PC-3 (cell line): ENCODE measurements around the gene STK25. TPM values are rescaled to one million over a fixed set of nuclear protein-coding genes. Genes with fewer than 3 reads are reported as not detected.

Experiments used
- ATAC-seq: fragments of 200-7000 bp; cut with Tn5 transposase; 2 replicates; pipeline ENCODE4 v1.9.1; 2020; ENCODE audit warnings: mild to moderate bottlenecking, moderate library complexity
- BruUV-seq: library from RNA; stranded (reverse); fragments of 400-500 nt; replicated peaks from 2 replicates; lab custom pipeline; 2021; lab: Mats Ljungman, UMichigan
- CTCF ChIA-PET: fragments of 300-600 bp; sonication (Branson Sonifier 250); formaldehyde crosslinking; loops from one replicate; lab custom pipeline; 2022; ENCODE audit warnings: antibody characterized with exemption; lab: Charles Lee
- POLR2A ChIA-PET: fragments of 300-600 bp; sonication (Branson Sonifier 250); formaldehyde crosslinking; loops from one replicate; lab custom pipeline; 2022; ENCODE audit warnings: antibody characterized with exemption; ENCODE audit not compliant: unreplicated experiment; lab: Charles Lee
- DNase-seq: peaks from one replicate; pipeline ENCODE4 v3.0.0-alpha.2; 2015
- H2AFZ ChIP-seq: fragments of 300-600 bp; sonication (generic); 2 replicates; pipeline ENCODE4 v1.6.0; 2016; ENCODE audit warnings: antibody characterized with exemption, low read length
- H3F3A ChIP-seq: fragments of 300-600 bp; sonication (generic); one replicate; pipeline ENCODE4 v1.6.0; 2017; ENCODE audit warnings: antibody characterized with exemption, low read length, control low read depth, mild to moderate bottlenecking; ENCODE audit not compliant: unreplicated experiment
- H3K27ac ChIP-seq: fragments of 300-600 bp; sonication (generic); 2 replicates; pipeline ENCODE4 v1.5.1; 2016; ENCODE audit warnings: mild to moderate bottlenecking, low read length
- H3K27me3 ChIP-seq: fragments of 300-600 bp; sonication (generic); 2 replicates; pipeline ENCODE4 v1.6.1; 2016; ENCODE audit warnings: low read length, mixed read lengths
- H3K36me3 ChIP-seq: fragments of 300-600 bp; sonication (generic); 2 replicates; pipeline ENCODE4 v1.6.1; 2016; ENCODE audit warnings: low read depth, mixed run types, low read length, mixed read lengths
- H3K4me1 ChIP-seq: fragments of 300-600 bp; sonication (generic); 2 replicates; pipeline ENCODE4 v1.5.1; 2016; ENCODE audit warnings: low read length; ENCODE audit not compliant: insufficient read depth
- H3K4me2 ChIP-seq: fragments of 300-600 bp; sonication (generic); 2 replicates; pipeline ENCODE4 v1.6.0; 2016; ENCODE audit warnings: low read length
- H3K4me3 ChIP-seq: fragments of 300-600 bp; sonication (generic); 2 replicates; pipeline ENCODE4 v1.5.1; 2016; ENCODE audit warnings: mild to moderate bottlenecking, low read length, mixed read lengths
- H3K79me2 ChIP-seq: fragments of 300-600 bp; sonication (generic); 2 replicates; pipeline ENCODE4 v1.6.1; 2017; ENCODE audit warnings: low read length, mixed read lengths
- H3K9ac ChIP-seq: fragments of 300-600 bp; sonication (generic); 2 replicates; pipeline ENCODE4 v1.6.0; 2016; ENCODE audit warnings: mild to moderate bottlenecking, low read length
- H3K9me2 ChIP-seq: fragments of 300-600 bp; sonication (generic); replicated peaks from 2 replicates; pipeline ENCODE4 v1.6.1; 2016; ENCODE audit warnings: mixed run types, low read length, mixed read lengths
- H3K9me3 ChIP-seq: fragments of 300-600 bp; sonication (generic); 2 replicates; pipeline ENCODE4 v1.6.1; 2016; ENCODE audit warnings: low read length, mixed read lengths
- H4K20me1 ChIP-seq: fragments of 300-600 bp; sonication (generic); 2 replicates; pipeline ENCODE4 v1.6.1; 2016; ENCODE audit warnings: low read length, mixed read lengths
- CTCF ChIP-seq: fragments of 300-600 bp; sonication (generic); conservative IDR thresholded peaks from 2 replicates; pipeline ENCODE4 v1.5.1; 2017; ENCODE audit warnings: antibody characterized with exemption, low read depth, mild to moderate bottlenecking, low read length
- EZH2 ChIP-seq: fragments of 300-600 bp; sonication (generic); IDR thresholded peaks from one replicate; pipeline ENCODE4 v1.6.1; 2017; ENCODE audit warnings: antibody characterized with exemption, mild to moderate bottlenecking, low read length; ENCODE audit not compliant: unreplicated experiment
- EZH2phosphoT487 ChIP-seq: fragments of 300-600 bp; sonication (generic); IDR thresholded peaks from 2 replicates; pipeline ENCODE4 v1.6.1; 2018; ENCODE audit warnings: mild to moderate bottlenecking, antibody characterized with exemption, low read length, borderline replicate concordance
- intact Hi-C: fragments of 100-400 bp; cut with micrococcal nuclease; formaldehyde crosslinking; loops from 2 replicates; pipeline ENCODE4 v1.9.0; 2023
- total RNA-seq: library from RNA; depleted of rRNA; stranded (reverse); fragments of >200 nt; gene quantifications from 2 replicates; pipeline ENCODE4 v1.2.3, GENCODE V29; 2014

Gene STK25
- total RNA-seq, 1 experiment from 2014 or later: 198 TPM

DNA sequence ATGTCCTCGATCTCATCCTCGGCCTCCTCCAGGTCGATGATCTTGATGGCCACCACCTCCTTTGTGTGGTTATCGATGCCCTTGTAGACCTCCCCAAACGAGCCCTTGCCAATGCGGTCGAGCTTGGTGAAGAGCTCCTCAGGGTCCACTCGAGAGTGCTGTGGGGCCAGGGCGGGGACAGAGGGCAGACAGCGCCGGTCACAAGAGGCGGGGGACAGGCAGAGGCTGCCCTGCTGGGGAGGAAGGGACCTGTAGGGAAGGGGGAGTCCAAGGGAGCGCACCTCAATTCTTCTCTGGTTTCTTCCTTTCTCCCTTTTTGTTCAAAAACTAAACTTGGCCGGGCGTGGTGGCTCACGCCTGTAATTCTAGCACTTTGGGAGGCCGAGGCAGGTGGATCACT, 6.8 kb downstream of the STK25 start:
- DNase-seq: no peak
- Histone ChIP-seq H3K9ac (no peak overlapping the region), H2AFZ (no peak overlapping the region), H3K79me2 (peaks cover 54% of the 10 kb centered on the region), H3F3A (no peaks in the 10 kb centered on the region), H3K27ac (no peak overlapping the region), H3K27me3 (no peaks in the 10 kb centered on the region), H3K36me3 (no peaks in the 10 kb centered on the region), H3K4me3 (no peak overlapping the region), H3K9me3 (no peaks in the 10 kb centered on the region), H3K4me1 (peaks cover 10% of the 10 kb centered on the region; the same call in 1 of the 2 replicates), H4K20me1 (no peaks in the 10 kb centered on the region; the same call in 1 of the 2 replicates), H3K9me2 (no peaks in the 10 kb centered on the region), H3K4me2 (no peak overlapping the region)
- intact Hi-C loops: no loop called here
- CTCF ChIA-PET: no interaction called here
- POLR2A ChIA-PET: no interaction called here
- no peak for TF ChIP-seq EZH2
- no peak for TF ChIP-seq EZH2phosphoT487
- no peak for TF ChIP-seq CTCF
- no peak for ATAC-seq
- BruUV-seq: no TSS peak

DNA sequence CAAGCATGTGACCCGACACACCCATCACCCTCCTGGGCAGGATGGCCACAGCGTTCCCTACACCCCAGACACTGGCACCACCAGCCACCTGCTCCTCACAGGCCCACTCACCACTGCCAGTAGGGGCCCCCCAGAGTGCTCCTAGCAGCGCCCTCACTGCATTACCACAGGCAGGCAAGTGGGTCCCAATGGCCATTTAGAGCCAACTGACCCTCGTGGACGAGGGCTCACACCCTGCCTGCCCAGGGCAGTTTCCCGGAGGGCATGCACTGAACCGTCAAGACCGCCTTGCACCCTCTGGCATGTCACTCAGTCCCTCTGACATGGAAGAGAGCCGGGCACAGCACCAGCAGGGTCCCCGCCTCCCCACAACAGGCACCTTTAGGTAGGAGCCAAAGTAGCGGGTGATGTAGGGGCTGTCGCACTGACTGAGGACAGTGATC, 7.3 kb downstream of the STK25 start:
- H3K27ac ChIP-seq: no peak overlapping the region
- H3F3A ChIP-seq: no peaks in the 10 kb centered on the region
- no peak overlapping the region for H3K4me3 ChIP-seq
- H3K79me2 ChIP-seq: peaks cover 50% of the 10 kb centered on the region
- no peaks in the 10 kb centered on the region for H3K9me3 ChIP-seq
- TF ChIP-seq EZH2: no peak
- TF ChIP-seq CTCF: no peak
- TF ChIP-seq EZH2phosphoT487: no peak
- no TSS peak for BruUV-seq
- no peaks in the 10 kb centered on the region for H3K36me3 ChIP-seq
- no peak for DNase-seq
- no peak for ATAC-seq
- H3K4me2 ChIP-seq: no peak overlapping the region
- CTCF ChIA-PET: no interaction called here
- no peak overlapping the region for H3K9ac ChIP-seq
- H2AFZ ChIP-seq: no peak overlapping the region
- peaks cover 5% of the 10 kb centered on the region; the same call in 1 of the 2 replicates for H3K4me1 ChIP-seq
- intact Hi-C loops: no loop called here
- no peaks in the 10 kb centered on the region for H3K27me3 ChIP-seq
- H4K20me1 ChIP-seq: no peaks in the 10 kb centered on the region; the same call in 1 of the 2 replicates
- H3K9me2 ChIP-seq: no peaks in the 10 kb centered on the region
- POLR2A ChIA-PET: no interaction called here

- peaks cover 44% of the 10 kb centered on the region for H3K79me2 ChIP-seq
These were observed 7.9 kb downstream of the STK25 start for GRCh38 chr2:241500431-241500975.

More at GRCh38 chr2:241500431-241500975, 7.9 kb downstream of the STK25 start:
- DNase-seq (no peak), ATAC-seq (no peak)
- Histone ChIP-seq H3K36me3 (no peaks in the 10 kb centered on the region), H3K27ac (no peak overlapping the region), H4K20me1 (no peaks in the 10 kb centered on the region), H3K4me2 (no peak overlapping the region), H3K9ac (no peak overlapping the region), H3K27me3 (no peaks in the 10 kb centered on the region), H3K9me2 (no peaks in the 10 kb centered on the region), H2AFZ (no peak overlapping the region), H3F3A (no peaks in the 10 kb centered on the region), H3K9me3 (no peaks in the 10 kb centered on the region), H3K4me1 (no peaks in the 10 kb centered on the region), H3K4me3 (no peak overlapping the region)
- no TSS peak for BruUV-seq
- ChIA-PET CTCF (no interaction called here), POLR2A (no interaction called here)
- intact Hi-C loops: no loop called here
- TF ChIP-seq CTCF (no peak), EZH2 (no peak), EZH2phosphoT487 (no peak)
